GM23338 (cell line): Measurements from ENCODE around the gene TPRX1.

Experiments
- EZH2 ChIP-seq: fragments of 200-600 bp; sonication (generic); IDR thresholded peaks from one replicate; pipeline ENCODE4 v1.8.0; 2017; ENCODE audit warnings: antibody characterized with exemption, mild to moderate bottlenecking, low read depth; ENCODE audit not compliant: unreplicated experiment
- EZH2phosphoT487 ChIP-seq: fragments of 200-600 bp; sonication (generic); IDR thresholded peaks from one replicate; pipeline ENCODE4 v1.8.1; 2018; ENCODE audit warnings: antibody characterized with exemption; ENCODE audit not compliant: unreplicated experiment
- JUNB ChIP-seq: IDR thresholded peaks from one replicate; pipeline ENCODE4 v1.6.1; 2016; ENCODE audit warnings: antibody characterized with exemption; ENCODE audit not compliant: unreplicated experiment
- NANOG ChIP-seq: IDR thresholded peaks from 2 replicates; pipeline ENCODE4 v1.6.1; 2016; ENCODE audit warnings: antibody characterized with exemption, borderline replicate concordance
- TF ChIP-seq, protein P1 (sequence below): IDR thresholded peaks from one replicate; pipeline ENCODE4 v1.6.1; 2018; ENCODE audit warnings: antibody characterized with exemption; ENCODE audit not compliant: unreplicated experiment
- TF ChIP-seq, protein P2 (sequence below), 2 experiments: fragments of 200-600 bp in 1 of 2; sonication (generic) in 1 of 2; conservative IDR thresholded peaks; 2 replicates each; pipeline versions ENCODE4 v1.5.1 to v1.6.1; 2016 to 2017; ENCODE audit warnings: antibody characterized with exemption in 2 of 2, low read depth in 2 of 2, mild to moderate bottlenecking in 2 of 2, moderate library complexity in 1 of 2

DNA sequence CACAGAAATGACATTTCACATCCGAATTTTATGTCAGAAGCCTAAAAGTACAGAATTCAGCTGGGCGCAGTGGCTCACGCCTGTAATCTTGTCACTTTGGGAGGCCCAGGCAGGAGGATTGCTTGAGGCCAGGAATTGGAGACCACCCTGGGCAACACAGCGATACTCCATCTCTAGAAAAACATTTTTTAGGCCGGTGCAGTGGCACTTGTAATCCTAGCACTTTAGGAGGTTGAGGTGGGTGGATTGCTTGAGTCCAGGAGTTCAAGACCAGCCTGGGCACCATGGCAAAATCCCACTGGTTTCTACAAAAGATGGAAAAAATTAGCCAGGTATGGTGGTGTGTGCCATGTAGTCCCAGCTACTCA lies 43.7 kb downstream of the TPRX1 start:
- TF ChIP-seq, protein P1, sequence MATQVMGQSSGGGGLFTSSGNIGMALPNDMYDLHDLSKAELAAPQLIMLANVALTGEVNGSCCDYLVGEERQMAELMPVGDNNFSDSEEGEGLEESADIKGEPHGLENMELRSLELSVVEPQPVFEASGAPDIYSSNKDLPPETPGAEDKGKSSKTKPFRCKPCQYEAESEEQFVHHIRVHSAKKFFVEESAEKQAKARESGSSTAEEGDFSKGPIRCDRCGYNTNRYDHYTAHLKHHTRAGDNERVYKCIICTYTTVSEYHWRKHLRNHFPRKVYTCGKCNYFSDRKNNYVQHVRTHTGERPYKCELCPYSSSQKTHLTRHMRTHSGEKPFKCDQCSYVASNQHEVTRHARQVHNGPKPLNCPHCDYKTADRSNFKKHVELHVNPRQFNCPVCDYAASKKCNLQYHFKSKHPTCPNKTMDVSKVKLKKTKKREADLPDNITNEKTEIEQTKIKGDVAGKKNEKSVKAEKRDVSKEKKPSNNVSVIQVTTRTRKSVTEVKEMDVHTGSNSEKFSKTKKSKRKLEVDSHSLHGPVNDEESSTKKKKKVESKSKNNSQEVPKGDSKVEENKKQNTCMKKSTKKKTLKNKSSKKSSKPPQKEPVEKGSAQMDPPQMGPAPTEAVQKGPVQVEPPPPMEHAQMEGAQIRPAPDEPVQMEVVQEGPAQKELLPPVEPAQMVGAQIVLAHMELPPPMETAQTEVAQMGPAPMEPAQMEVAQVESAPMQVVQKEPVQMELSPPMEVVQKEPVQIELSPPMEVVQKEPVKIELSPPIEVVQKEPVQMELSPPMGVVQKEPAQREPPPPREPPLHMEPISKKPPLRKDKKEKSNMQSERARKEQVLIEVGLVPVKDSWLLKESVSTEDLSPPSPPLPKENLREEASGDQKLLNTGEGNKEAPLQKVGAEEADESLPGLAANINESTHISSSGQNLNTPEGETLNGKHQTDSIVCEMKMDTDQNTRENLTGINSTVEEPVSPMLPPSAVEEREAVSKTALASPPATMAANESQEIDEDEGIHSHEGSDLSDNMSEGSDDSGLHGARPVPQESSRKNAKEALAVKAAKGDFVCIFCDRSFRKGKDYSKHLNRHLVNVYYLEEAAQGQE = no peak
- no peak for TF ChIP-seq JUNB
- TF ChIP-seq EZH2 = no peak
- TF ChIP-seq, protein P2, sequence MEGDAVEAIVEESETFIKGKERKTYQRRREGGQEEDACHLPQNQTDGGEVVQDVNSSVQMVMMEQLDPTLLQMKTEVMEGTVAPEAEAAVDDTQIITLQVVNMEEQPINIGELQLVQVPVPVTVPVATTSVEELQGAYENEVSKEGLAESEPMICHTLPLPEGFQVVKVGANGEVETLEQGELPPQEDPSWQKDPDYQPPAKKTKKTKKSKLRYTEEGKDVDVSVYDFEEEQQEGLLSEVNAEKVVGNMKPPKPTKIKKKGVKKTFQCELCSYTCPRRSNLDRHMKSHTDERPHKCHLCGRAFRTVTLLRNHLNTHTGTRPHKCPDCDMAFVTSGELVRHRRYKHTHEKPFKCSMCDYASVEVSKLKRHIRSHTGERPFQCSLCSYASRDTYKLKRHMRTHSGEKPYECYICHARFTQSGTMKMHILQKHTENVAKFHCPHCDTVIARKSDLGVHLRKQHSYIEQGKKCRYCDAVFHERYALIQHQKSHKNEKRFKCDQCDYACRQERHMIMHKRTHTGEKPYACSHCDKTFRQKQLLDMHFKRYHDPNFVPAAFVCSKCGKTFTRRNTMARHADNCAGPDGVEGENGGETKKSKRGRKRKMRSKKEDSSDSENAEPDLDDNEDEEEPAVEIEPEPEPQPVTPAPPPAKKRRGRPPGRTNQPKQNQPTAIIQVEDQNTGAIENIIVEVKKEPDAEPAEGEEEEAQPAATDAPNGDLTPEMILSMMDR (conservative IDR thresholded peaks at IDR 0.05; ENCODE audit: low read depth in 2 of 2) = no peak
- TF ChIP-seq NANOG = no peak
- TF ChIP-seq EZH2phosphoT487 = no peak
